Femur (tissue), 1 donor: ENCODE data around the gene ARAP1.

ENCODE experiments used
- DNase-seq: peaks from one replicate; pipeline ENCODE4 v3.0.0-alpha.2; 2017

The ARAP1 gene

GRCh38 chr11:72741849-72742512 is 10.2 kb downstream of the ARAP1 start:
- no peak for DNase-seq

GRCh38 chr11:72741429-72741833 is 10.8 kb downstream of the ARAP1 start:
- DNase-seq = no peak

- DNase-seq = no peak
Measured at GRCh38 chr11:72740562-72741428, 11.4 kb downstream of the ARAP1 start.

- DNase-seq = no peak
Measured at GRCh38 chr11:72740060-72740424, 12.2 kb downstream of the ARAP1 start.

GRCh38 chr11:72739240-72740059 is 12.8 kb downstream of the ARAP1 start:
- no peak for DNase-seq

- DNase-seq = no peak
Measured at GRCh38 chr11:72738199-72739141, 13.7 kb downstream of the ARAP1 start.

GRCh38 chr11:72737336-72737735 is 14.9 kb downstream of the ARAP1 start:
- DNase-seq = no peak

GRCh38 chr11:72736452-72737069 is 15.6 kb downstream of the ARAP1 start:
- DNase-seq = no peak

- DNase-seq = no peak
Measured at GRCh38 chr11:72735495-72736027, 16.6 kb downstream of the ARAP1 start.

GRCh38 chr11:72732329-72732728 is 19.9 kb downstream of the ARAP1 start:
- DNase-seq = no peak

- DNase-seq = no peak
Measured at GRCh38 chr11:72730737-72731136, 21.5 kb downstream of the ARAP1 start.

- no peak for DNase-seq
Measured at GRCh38 chr11:72730243-72730642, 22.0 kb downstream of the ARAP1 start.

- no peak for DNase-seq
Measured at GRCh38 chr11:72727521-72727920, 24.7 kb downstream of the ARAP1 start.

- no peak for DNase-seq
Measured at GRCh38 chr11:72726266-72727220, 25.7 kb downstream of the ARAP1 start.

GRCh38 chr11:72725724-72726028 is 26.5 kb downstream of the ARAP1 start:
- DNase-seq = no peak

GRCh38 chr11:72724851-72725723 is 27.1 kb downstream of the ARAP1 start:
- peak; percentile 84 for DNase-seq

GRCh38 chr11:72724021-72724551 is 28.1 kb downstream of the ARAP1 start:
- DNase-seq = no peak

GRCh38 chr11:72723508-72723907 is 28.7 kb downstream of the ARAP1 start:
- no peak for DNase-seq
